BJ (cell line): ENCODE data around the gene OGFOD3. TPM values are rescaled to one million over a fixed set of nuclear protein-coding genes. Genes with fewer than 3 reads are reported as not detected.
"Not testable (repeated sequence)": the region's sequence is repeated elsewhere in the genome, so short reads cannot be mapped to it uniquely, and the experiment has no call there.

Experiments
- CTCF ChIA-PET: fragments of 350-600 bp; formaldehyde crosslinking; extraction: SDS; loops from one replicate; lab custom pipeline; 2021; ENCODE audit warnings: antibody characterized with exemption, inconsistent platforms; lab: Yijun Ruan, JAX
- POLR2A ChIA-PET: fragments of 300-600 bp; sonication (Branson Sonifier 250); formaldehyde crosslinking; extraction: SDS; loops from one replicate; lab custom pipeline; 2021; ENCODE audit warnings: antibody characterized with exemption; lab: Charles Lee
- DNase-seq: peaks from one replicate; pipeline ENCODE4 v3.0.0-alpha.2; 2011; ENCODE audit warnings: low read depth
- H3K27me3 ChIP-seq: 2 replicates; pipeline ENCODE4 v1.6.0; 2011; ENCODE audit warnings: low read length; ENCODE audit not compliant: control insufficient read depth, insufficient read depth
- H3K36me3 ChIP-seq: 2 replicates; pipeline ENCODE4 v1.5.1; 2011; ENCODE audit warnings: low read length; ENCODE audit not compliant: control insufficient read depth, insufficient read depth
- H3K4me3 ChIP-seq: 2 replicates; pipeline ENCODE4 v1.5.1; 2011; ENCODE audit warnings: low read depth, mild to moderate bottlenecking, control low read depth, low read length
- polyA plus RNA-seq: library from polyadenylated mRNA; depleted of rRNA; stranded (reverse); fragments of >200 nt; gene quantifications from 2 replicates; pipeline ENCODE4 v1.2.3, GENCODE V29; 2011
- TF ChIP-seq, protein P1 (sequence below): IDR thresholded peaks from 2 replicates; pipeline ENCODE4 v1.5.1; 2011; ENCODE audit warnings: low read depth, mild to moderate bottlenecking, control low read depth, inconsistent platforms, low read length, moderate library complexity; ENCODE audit not compliant: insufficient read depth

OGFOD3 gene
- polyA plus RNA-seq, 1 experiment: 37.9 TPM

- H3K27me3 ChIP-seq: peaks cover 13% of the 10 kb centered on the region
- no peak for DNase-seq
- ChIA-PET CTCF (interaction anchor here (0.6 kb wide), 1 partner anchor 185 kb away, joined by 3 read pairs; no protein-coding TSS in a partner anchor), POLR2A (no interaction called here)
- TF ChIP-seq, protein P1, sequence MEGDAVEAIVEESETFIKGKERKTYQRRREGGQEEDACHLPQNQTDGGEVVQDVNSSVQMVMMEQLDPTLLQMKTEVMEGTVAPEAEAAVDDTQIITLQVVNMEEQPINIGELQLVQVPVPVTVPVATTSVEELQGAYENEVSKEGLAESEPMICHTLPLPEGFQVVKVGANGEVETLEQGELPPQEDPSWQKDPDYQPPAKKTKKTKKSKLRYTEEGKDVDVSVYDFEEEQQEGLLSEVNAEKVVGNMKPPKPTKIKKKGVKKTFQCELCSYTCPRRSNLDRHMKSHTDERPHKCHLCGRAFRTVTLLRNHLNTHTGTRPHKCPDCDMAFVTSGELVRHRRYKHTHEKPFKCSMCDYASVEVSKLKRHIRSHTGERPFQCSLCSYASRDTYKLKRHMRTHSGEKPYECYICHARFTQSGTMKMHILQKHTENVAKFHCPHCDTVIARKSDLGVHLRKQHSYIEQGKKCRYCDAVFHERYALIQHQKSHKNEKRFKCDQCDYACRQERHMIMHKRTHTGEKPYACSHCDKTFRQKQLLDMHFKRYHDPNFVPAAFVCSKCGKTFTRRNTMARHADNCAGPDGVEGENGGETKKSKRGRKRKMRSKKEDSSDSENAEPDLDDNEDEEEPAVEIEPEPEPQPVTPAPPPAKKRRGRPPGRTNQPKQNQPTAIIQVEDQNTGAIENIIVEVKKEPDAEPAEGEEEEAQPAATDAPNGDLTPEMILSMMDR: no peak
- H3K4me3 ChIP-seq: no peak overlapping the region
- H3K36me3 ChIP-seq: no peaks in the 10 kb centered on the region
These were observed 34.2 kb downstream of the OGFOD3 start for GRCh38 chr17:82384051-82384729.

DNA sequence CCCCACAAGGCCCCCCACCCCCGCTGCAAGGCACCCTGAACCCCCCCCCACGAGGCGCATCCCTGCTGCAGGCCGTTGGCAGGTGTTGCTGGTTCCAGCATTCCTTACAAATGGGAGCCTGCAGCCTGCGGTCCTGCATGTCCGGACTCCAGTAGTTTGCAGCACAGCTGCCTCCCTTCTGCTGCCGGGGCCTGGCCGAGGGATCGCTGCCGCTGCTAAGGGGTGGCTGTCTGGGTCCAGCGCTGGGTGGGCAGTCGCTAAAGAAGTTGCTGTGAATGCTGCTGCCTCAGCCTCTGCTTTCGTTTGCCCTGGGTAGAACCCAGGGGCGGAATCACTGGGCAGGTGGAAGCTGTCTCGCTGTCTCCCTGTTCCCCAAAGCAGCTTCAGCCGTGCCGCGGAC lies 35.0 kb downstream of the OGFOD3 start:
- no peak for DNase-seq
- CTCF ChIA-PET: no interaction called here
- POLR2A ChIA-PET: no interaction called here
- Histone ChIP-seq H3K27me3 (peaks cover 13% of the 10 kb centered on the region), H3K4me3 (no peak overlapping the region), H3K36me3 (no peaks in the 10 kb centered on the region)
- TF ChIP-seq, protein P1: no peak

- Histone ChIP-seq H3K4me3 (no peak overlapping the region), H3K27me3 (peaks cover 15% of the 10 kb centered on the region), H3K36me3 (no peaks in the 10 kb centered on the region)
- ChIA-PET CTCF (no interaction called here), POLR2A (no interaction called here)
- DNase-seq: no peak
- TF ChIP-seq, protein P1: no peak
These were observed 35.5 kb downstream of the OGFOD3 start for GRCh38 chr17:82382933-82383255.

GRCh38 chr17:82382220-82382932 lies 36.0 kb downstream of the OGFOD3 start:
- CTCF ChIA-PET, H3K36me3 ChIP-seq, POLR2A ChIA-PET, H3K4me3 ChIP-seq, DNase-seq: not testable (repeated sequence)
- peaks cover 12% of the 10 kb centered on the region for H3K27me3 ChIP-seq

GRCh38 chr17:82381703-82382009 lies 36.7 kb downstream of the OGFOD3 start:
- H3K36me3 ChIP-seq, H3K4me3 ChIP-seq, CTCF ChIA-PET, DNase-seq, POLR2A ChIA-PET: not testable (repeated sequence)
- H3K27me3 ChIP-seq: peaks cover 11% of the 10 kb centered on the region

DNA sequence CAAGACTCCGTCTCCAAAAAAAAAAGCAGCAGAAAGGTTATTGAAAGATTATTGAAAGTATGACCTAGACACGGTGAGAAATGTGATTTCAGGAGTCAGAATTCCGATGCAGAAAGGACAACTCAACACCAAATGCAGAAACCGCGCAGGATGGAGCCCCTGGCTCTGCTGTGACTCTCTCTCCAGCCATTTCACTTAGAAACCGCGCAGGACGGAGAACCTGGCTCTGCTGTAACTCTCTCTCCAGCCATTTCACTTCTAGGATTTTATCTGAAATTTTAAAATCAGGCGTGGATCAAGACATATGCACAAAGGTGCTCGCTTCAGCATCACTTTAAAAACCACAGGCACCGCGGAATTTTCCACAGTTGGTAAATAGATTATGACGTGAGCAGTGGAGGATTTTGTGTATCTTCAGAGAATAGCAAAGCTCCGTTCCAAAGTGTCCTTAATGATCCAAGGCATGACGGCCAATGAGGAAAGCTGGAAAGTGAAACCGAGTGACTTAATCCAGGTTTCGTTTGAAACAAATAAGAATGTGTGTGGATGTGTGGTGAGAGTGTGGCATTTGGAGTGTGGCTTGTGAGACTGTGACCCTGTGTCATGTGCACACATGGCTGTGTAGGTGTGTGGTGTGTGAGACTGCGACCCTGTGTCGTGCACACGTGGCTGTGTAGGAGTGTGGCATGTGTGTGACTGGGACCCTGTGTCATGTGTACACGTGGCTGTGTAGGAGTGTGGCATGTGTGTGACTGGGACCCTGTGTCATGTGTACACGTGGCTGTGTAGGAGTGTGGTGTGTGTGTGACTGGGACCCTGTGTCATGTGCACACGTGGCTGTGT lies 37.3 kb downstream of the OGFOD3 start:
- Histone ChIP-seq H3K36me3 (no peaks in the 10 kb centered on the region), H3K4me3 (no peak overlapping the region), H3K27me3 (peaks cover 10% of the 10 kb centered on the region)
- POLR2A ChIA-PET: no interaction called here
- TF ChIP-seq, protein P1: no peak
- CTCF ChIA-PET: interaction anchor here (0.6 kb wide), 1 partner anchor 19 kb away, joined by 3 read pairs; no protein-coding TSS in a partner anchor
- DNase-seq: no peak
